HepG2 (cell line): ENCODE results near the gene LRRC8D. TPM values are rescaled to one million over a fixed set of nuclear protein-coding genes. Genes with fewer than 3 reads are reported as not detected.
A peak's percentile ranks its signal among the peaks of the same experiment; 100 is the strongest.

ENCODE experiments used
- AKNA ChIP-seq: sonication (generic); formaldehyde crosslinking; IDR thresholded peaks from 2 replicates; pipeline ENCODE4 v1.4.0; 2020; ENCODE audit warnings: missing genetic modification reagents, borderline replicate concordance
- CHD2 ChIP-seq: IDR thresholded peaks from 2 replicates; pipeline ENCODE4 v1.6.1; 2011; ENCODE audit warnings: low read depth, low read length, improper control_type of control experiment
- ELF1 ChIP-seq: sonication (generic); formaldehyde crosslinking; IDR thresholded peaks from 2 replicates; pipeline ENCODE4 v1.4.0; 2020; ENCODE audit warnings: missing genetic modification reagents
- ELF3 ChIP-seq: IDR thresholded peaks from 2 replicates; pipeline ENCODE4 v1.6.1; 2016; ENCODE audit warnings: missing genetic modification reagents, missing compliant biosample characterization
- NCOA2 ChIP-seq: sonication (generic); formaldehyde crosslinking; IDR thresholded peaks from 2 replicates; pipeline ENCODE4 v1.8.0; 2022; ENCODE audit warnings: inconsistent platforms
- PPARG ChIP-seq: conservative IDR thresholded peaks from 2 replicates; pipeline ENCODE4 v1.6.1; 2016; ENCODE audit warnings: missing biosample characterization, missing genetic modification reagents
- RCOR2 ChIP-seq: IDR thresholded peaks from 2 replicates; pipeline ENCODE4 v1.6.1; 2016; ENCODE audit warnings: missing biosample characterization, missing genetic modification reagents
- SAFB2 ChIP-seq: sonication (generic); formaldehyde crosslinking; IDR thresholded peaks from 2 replicates; pipeline ENCODE4 v1.5.1; 2020; ENCODE audit warnings: missing genetic modification reagents, low read depth, mild to moderate bottlenecking, borderline replicate concordance
- SMARCC2 ChIP-seq: fragments of 450-650 bp; IDR thresholded peaks from 2 replicates; pipeline ENCODE4 v1.6.1; 2017; ENCODE audit warnings: antibody characterized with exemption, mild to moderate bottlenecking
- SOX5 ChIP-seq: IDR thresholded peaks from 2 replicates; pipeline ENCODE4 v1.6.1; 2016; ENCODE audit warnings: borderline replicate concordance
- SP4 ChIP-seq: sonication (generic); formaldehyde crosslinking; IDR thresholded peaks from 2 replicates; pipeline ENCODE4 v1.8.1; 2023; ENCODE audit warnings: mild to moderate bottlenecking, missing genetic modification reagents
- ZBTB14 ChIP-seq: sonication (generic); formaldehyde crosslinking; IDR thresholded peaks from 2 replicates; pipeline ENCODE4 v1.4.0; 2020; ENCODE audit warnings: missing genetic modification reagents
- ZBTB8A ChIP-seq: sonication (generic); formaldehyde crosslinking; IDR thresholded peaks from 2 replicates; pipeline ENCODE4 v1.4.0; 2020; ENCODE audit warnings: mild to moderate bottlenecking, low read depth, missing genetic modification reagents, borderline replicate concordance
- ZFP36 ChIP-seq: fragments of 150-350 bp; IDR thresholded peaks from 2 replicates; pipeline ENCODE4 v1.6.1; 2018; ENCODE audit warnings: borderline replicate concordance, low read length, low read depth; ENCODE audit not compliant: partially characterized antibody
- ZNF260 ChIP-seq: sonication (generic); formaldehyde crosslinking; IDR thresholded peaks from 2 replicates; pipeline ENCODE4 v1.4.0; 2020; ENCODE audit warnings: missing genetic modification reagents, low read depth, mild to moderate bottlenecking, borderline replicate concordance
- ZNF503 ChIP-seq: sonication (generic); formaldehyde crosslinking; IDR thresholded peaks from 2 replicates; pipeline ENCODE4 v1.4.0; 2020; ENCODE audit warnings: missing genetic modification reagents
- ZNF644 ChIP-seq: IDR thresholded peaks from 2 replicates; pipeline ENCODE4 v1.6.1; 2016; ENCODE audit warnings: low read depth
- ZNF747 ChIP-seq: sonication (generic); formaldehyde crosslinking; IDR thresholded peaks from 2 replicates; pipeline ENCODE4 v1.8.1; 2023; ENCODE audit warnings: missing genetic modification reagents, mild to moderate bottlenecking, borderline replicate concordance
- ZNF768 ChIP-seq: sonication (generic); formaldehyde crosslinking; IDR thresholded peaks from 2 replicates; pipeline ENCODE4 v1.4.0; 2020; ENCODE audit warnings: missing genetic modification reagents
- polyA plus RNA-seq, 8 experiments: library from polyadenylated mRNA; depleted of rRNA in 3 of 8; stranded (reverse) in 7 of 8; unstranded in 1 of 8; fragments of >200 nt; fragmentation: Illumina TruSeq in 4 of 8; extraction: Trizol in 4 of 8; gene quantifications; 2 replicates each; pipeline versions ENCODE4 v1.2.1 to v1.2.3, GENCODE V29; 2011 to 2016; ENCODE audit warnings: low read depth in 4 of 8, missing spikeins in 1 of 8, mixed read lengths in 1 of 8; ENCODE audit not compliant: insufficient read depth in 1 of 8
- total RNA-seq, 5 experiments: library from RNA; depleted of rRNA; stranded (reverse); fragments of >200 nt; fragmentation: Illumina TruSeq; extraction: Trizol; gene quantifications; 2 replicates each; pipeline ENCODE4 v1.2.3, GENCODE V29; 2016; ENCODE audit warnings: low read depth in 1 of 5

LRRC8D gene
- total and polyA plus RNA-seq, 2 of the 13 experiments (the other 11 are each of a cell fraction or from before 2014, with no cell fraction given) = 29.9 to 45.5 TPM

GRCh38 chr1:89938171-89939055 lies 117.6 kb downstream of the LRRC8D start (continued):
- TF ChIP-seq ZFP36 (no peak), SP4 (no peak), PPARG (peak; percentile 83), SAFB2 (CRISPR knock-in tag) (no peak), SOX5 (CRISPR knock-in tag) (peak; percentile 71; the same call in 1 of the 2 replicates), ELF3 (CRISPR knock-in tag) (peak; percentile 53; the same call in 1 of the 2 replicates), AKNA (no peak), CHD2 (no peak), ZNF644 (CRISPR knock-in tag) (no peak), ZBTB14 (CRISPR knock-in tag) (no peak), RCOR2 (CRISPR knock-in tag) (0 out of 2 replicates have a peak, but pooled peaks have one; percentile 50), ZNF503 (0 out of 2 replicates have a peak, but pooled peaks have one; percentile 36), ZNF768 (CRISPR knock-in tag) (no peak), SMARCC2 (no peak), ZNF747 (no peak), NCOA2 (peak; percentile 83), ELF1 (no peak), ZBTB8A (CRISPR knock-in tag) (no peak), ZNF260 (CRISPR knock-in tag) (no peak)
